ENCODE data around the gene RALGPS1. TPM values are rescaled to one million over a fixed set of nuclear protein-coding genes. Genes with fewer than 3 reads are reported as not detected.
A peak's percentile ranks its signal among the peaks of the same experiment; 100 is the strongest.

RALGPS1 gene
- polyA plus RNA-seq, 1 donor: 7.9 TPM

GRCh38 chr9:126906091-126906490, 8.5 kb upstream of the RALGPS1 start:
- DNase-seq (ENCODE audit: low read depth): no peak

- DNase-seq (ENCODE audit: low read depth): no peak
Observed at GRCh38 chr9:126907058-126907457, 7.5 kb upstream of the RALGPS1 start.

DNA sequence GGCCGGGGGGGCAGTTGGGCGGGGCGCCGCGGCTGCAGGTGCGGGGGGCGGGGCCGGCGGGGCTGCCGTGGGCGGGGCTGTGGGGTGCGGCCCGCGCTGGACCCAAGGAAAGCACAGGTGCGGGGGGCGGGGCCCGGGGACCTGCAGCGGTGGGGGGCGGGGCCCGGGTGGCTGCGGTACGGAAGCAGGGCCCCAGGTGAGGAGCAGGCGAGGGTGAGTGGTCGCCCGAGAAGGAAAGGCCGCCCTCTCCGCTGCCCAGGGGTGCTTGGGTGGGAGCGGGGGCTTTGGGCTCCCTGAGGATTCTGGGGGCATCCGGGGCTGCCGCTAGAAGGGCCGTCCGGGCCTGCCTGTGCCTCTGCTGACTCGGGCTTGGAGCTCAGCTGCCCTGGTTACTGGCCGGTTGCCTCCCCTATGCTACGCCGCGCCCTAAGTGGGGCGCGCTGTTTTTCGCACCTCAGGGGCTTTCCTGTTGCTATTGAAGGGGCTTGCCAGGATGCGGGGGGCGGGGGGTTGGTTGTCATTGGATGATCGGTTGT, 767 bp downstream of the RALGPS1 start:
- DNase-seq (ENCODE audit: low read depth): no peak

GRCh38 chr9:126915846-126916543, 1.4 kb downstream of the RALGPS1 start:
- no peak for DNase-seq (ENCODE audit: low read depth)

DNA sequence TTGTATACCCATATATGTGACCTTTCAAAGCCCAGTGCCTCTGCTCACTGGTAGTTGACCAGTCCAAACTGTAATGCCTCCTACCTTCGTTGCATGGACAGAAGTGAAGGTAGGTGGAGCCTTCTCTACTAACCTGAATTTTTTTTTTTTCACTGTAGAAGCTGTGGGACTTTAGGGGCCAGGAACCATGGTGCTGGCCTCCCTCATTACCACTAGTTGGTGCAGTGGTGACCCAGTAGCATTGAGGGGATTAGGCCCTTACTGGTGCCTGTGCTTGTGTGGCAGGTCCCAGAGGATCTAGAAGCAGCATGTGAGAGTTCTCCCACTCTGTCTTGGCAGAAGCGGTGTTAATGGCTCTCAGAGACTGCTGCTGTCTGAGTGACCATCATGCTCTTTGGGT, 2.3 kb downstream of the RALGPS1 start:
- DNase-seq (ENCODE audit: low read depth): no peak

- no peak for DNase-seq (ENCODE audit: low read depth)
Observed at GRCh38 chr9:126919193-126919592, 4.6 kb downstream of the RALGPS1 start.

- DNase-seq (ENCODE audit: low read depth): no peak
Observed at GRCh38 chr9:126925876-126926275, 11.3 kb downstream of the RALGPS1 start.

DNA sequence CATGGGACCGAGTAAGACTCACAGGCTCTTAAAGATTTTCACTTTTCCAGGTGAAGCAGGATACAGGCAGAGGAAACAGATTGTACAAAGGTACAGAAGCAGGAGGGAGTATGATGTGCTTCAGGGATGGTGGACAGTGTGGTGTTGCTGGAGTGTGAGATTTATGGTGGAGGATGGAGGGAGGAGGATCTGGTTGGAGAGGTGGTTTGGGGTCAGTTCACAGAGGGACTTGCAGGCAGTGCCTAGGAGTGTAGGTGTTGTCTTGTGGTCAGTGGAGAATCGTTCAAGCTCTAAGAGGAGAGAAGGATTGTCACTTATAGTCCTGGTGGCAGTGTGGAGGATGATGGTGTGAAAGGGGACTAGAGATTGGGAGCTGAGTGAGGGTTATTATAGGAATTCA, 11.8 kb downstream of the RALGPS1 start:
- no peak for DNase-seq (ENCODE audit: low read depth)

GRCh38 chr9:126927419-126927818, 12.8 kb downstream of the RALGPS1 start:
- no peak for DNase-seq (ENCODE audit: low read depth)

DNA sequence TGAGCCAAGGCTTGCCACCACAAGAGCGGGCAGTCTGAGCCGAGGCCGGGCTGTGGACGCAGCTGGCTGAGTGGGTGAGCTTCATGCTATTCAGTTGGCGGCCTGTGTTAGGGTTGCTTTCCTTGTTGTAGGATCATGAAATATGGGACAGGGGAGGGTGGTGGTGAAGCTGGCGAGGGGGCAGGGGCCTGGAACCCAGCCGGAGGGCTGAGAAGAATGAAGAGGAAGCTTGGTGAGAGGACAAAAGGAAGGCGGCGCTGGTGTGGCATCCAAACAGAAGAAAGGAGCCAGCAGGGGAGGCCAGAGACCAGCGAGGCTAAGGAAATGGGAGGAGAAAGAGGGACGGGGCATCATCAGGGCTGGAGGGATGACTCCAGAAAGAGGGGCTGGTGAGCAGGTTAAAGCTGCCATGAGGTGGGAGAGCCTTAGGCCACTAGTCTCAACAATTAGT, 18.3 kb downstream of the RALGPS1 start:
- DNase-seq (ENCODE audit: low read depth): no peak

- DNase-seq (ENCODE audit: low read depth): no peak
Observed at GRCh38 chr9:126933334-126933980, 18.9 kb downstream of the RALGPS1 start.

- DNase-seq (ENCODE audit: low read depth): no peak
Observed at GRCh38 chr9:126934441-126934840, 19.9 kb downstream of the RALGPS1 start.

- no peak for DNase-seq (ENCODE audit: low read depth)
Observed at GRCh38 chr9:126935630-126936029, 21.0 kb downstream of the RALGPS1 start.

GRCh38 chr9:126937444-126937843, 22.9 kb downstream of the RALGPS1 start:
- no peak for DNase-seq (ENCODE audit: low read depth)

GRCh38 chr9:126938327-126938726, 23.7 kb downstream of the RALGPS1 start:
- no peak for DNase-seq (ENCODE audit: low read depth)

- no peak for DNase-seq (ENCODE audit: low read depth)
Observed at GRCh38 chr9:126939821-126940221, 25.2 kb downstream of the RALGPS1 start.

GRCh38 chr9:126942399-126942798, 27.8 kb downstream of the RALGPS1 start:
- DNase-seq (ENCODE audit: low read depth): peak; percentile 59

GRCh38 chr9:126945682-126946081, 31.1 kb downstream of the RALGPS1 start:
- DNase-seq (ENCODE audit: low read depth): no peak

- DNase-seq (ENCODE audit: low read depth): no peak
Observed at GRCh38 chr9:126947529-126947928, 32.9 kb downstream of the RALGPS1 start.

DNA sequence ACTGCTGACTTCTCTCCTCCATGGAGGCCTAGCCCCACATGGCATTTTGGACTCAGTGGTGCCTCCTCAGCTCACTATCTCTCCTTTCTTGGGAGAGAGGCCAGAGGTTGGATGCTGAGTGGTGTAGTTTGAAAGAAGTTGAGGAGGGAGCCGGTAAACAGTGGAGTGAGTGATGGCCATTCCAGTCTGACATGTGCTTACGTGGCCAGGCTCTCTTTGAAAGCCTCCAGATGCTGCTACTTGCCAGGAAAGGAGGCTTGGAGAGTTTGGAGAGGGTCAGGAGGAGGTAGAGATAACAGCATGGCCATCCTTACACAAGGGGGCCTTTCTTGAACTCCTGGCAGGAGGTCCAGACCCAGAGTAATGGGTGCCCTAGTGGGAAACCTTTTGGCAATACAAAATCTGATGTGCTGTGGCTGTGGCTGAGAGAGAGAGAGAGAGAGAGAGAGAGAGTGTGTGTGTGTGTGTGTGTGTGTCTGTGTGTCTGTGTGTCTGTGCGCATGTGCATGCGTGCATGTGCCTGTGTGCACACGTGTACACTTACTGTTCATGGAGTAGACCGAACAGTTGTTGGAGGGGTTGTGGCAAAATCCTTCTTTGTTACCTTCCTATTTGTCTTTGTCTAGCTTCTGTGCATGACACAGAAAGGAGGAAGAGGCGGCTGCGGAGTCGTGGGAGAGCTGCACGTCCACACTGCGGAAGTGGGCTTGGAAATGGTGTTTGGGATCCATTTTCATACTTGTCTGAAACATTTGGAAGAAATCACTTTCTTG, 37.8 kb downstream of the RALGPS1 start:
- no peak for DNase-seq (ENCODE audit: low read depth)

DNA sequence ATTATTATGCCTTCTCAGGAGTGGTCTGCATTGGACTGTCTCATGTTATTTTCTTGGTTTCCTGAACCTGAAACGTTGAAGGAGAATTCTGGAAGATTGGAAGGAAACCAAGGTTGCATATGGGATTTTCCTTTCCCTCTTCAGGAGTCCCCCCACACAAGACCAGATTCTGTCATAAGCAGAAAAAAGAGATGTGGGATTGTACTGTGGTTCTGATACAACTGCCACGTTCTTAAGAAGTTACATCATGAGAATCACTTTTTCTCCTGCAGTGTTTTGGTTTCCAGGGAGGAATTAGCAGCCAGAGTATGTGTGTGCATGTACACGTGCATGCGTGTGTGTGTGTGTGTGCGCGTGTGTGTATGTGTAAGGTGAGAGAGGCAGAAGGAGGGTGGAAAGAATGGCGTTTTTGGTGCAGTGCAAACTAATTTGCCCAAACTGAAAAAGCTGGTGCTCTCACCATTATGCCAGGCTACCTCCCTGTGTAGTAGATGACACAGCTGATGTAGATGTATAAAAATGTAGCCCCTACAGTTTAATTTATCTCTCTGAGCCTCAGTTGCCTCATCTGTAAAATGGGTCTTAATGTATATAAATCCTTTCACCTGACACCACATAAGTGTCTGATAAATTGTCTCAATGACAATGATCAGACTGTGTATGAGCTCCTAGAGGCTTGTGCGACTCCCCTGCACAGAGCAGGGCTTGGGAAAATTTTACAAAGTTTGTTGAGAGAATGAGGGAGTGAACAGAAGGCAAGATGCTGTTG, 38.6 kb downstream of the RALGPS1 start:
- DNase-seq (ENCODE audit: low read depth): peak; percentile 86

DNA sequence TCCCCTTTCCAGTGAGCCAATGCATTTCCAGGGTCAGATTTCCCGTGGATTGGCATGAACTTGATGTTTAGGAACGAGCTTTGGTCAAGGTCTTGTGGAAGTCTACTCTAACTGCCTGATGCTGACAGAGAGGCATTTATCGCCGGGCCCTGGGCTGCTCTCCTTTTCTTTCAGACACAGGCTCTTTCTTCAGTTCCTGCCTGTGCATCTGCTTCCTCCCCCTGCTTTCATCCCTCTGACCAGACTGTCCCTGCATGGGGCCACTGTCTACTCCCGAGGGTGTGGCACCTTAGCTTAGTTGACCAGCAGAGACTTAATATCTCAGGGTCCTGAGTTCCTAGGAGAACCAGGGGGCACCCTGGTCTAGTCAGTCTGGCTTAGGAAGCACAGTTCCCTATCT, 41.2 kb downstream of the RALGPS1 start:
- no peak for DNase-seq (ENCODE audit: low read depth)

All from forelimb muscle (tissue), 1 donor.